ENCODE measurements around the gene FTO.

- TF ChIP-seq CTCF (IDR thresholded peaks at IDR 0.05) (no peak), POLR2A (IDR thresholded peaks at IDR 0.05) (no peak)
Measured at GRCh38 chr16:53714205-53715022, 10.5 kb downstream of the FTO start.

Data from adrenal gland (tissue), 5 donors.